Measurements from ENCODE around the gene MERTK.

GRCh38 chr2:111990856-111991255, 92.4 kb downstream of the MERTK start:
- TF ChIP-seq POLR2AphosphoS5 (IDR thresholded peaks at IDR 0.05; ENCODE audit: low read depth, low read length) (no peak), REST (IDR thresholded peaks at IDR 0.05; ENCODE audit: insufficient read depth in 1 of 2, low read depth in 2 of 2, low read length in 2 of 2) (no peak)

All from PFSK-1 (cell line).